ENCODE results near the gene DPF3.

The DPF3 gene

DNA sequence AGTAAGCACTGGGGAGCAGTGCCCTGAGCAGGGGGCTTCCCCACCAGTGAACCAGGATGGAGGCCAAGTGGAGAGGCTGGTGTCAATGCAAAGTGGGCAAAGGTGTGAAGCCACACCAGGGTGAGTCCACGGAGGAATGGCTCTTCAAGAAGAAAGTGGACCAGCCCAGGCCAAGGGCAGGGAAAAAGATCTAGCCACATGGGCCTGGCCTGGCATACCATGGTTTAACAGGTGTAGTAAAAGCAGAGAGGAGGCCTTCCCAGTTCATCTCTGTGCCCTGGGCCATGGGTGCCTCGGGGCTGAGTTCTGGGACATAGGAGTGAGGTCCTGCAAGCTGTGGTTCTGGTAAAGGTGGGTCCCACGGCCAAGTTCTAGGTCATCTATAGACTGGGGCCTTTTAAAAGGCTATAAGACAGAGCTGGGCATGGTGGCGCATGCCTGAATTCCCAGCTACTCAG, 153.4 kb downstream of the DPF3 start:
- no peak for DNase-seq

DNA sequence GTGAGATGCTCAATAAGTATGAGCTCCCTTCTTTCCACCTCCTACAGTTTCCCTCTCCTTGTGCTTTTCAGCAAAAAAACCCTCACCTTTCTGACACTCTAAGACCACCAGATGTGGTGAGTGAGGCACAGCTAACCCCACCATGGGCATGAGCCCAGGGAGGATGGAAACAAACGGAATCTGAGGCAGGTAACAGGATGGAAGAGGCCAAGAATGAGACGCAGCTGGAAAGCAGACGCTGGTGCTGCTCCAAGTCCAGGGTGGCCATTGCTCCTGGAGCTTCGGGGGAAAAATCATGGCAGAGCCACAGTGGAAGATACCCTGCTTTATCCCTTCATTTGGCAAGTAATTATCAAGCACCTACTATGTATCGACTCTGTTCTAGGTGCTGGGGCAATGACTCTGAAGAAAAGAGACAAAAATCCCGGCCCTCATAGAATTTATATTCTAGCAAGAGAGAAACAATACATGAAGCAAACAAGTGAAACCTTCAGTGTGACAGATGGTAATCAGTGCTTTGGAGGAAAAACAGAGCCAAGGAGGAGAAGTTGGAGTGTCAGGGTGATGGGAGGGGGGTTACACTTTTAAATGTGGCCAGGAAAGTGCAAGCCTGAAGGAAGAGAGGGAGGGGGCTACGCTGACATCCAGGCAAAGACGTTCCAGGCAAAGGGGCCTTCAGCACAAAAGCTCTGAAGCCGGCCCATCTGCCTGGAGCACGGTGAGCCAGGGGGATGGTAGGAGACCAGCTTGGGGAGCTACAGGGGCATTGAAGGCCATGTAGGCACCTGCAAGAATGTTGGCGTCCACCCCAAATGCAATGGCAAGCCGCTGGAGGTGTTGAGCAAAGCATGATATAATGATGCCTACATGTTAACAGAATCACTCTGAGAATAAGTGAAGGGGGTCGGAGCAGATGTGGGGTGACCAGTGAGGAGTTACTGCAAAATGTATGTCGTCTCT, 154.2 kb downstream of the DPF3 start:
- DNase-seq = no peak

DNA sequence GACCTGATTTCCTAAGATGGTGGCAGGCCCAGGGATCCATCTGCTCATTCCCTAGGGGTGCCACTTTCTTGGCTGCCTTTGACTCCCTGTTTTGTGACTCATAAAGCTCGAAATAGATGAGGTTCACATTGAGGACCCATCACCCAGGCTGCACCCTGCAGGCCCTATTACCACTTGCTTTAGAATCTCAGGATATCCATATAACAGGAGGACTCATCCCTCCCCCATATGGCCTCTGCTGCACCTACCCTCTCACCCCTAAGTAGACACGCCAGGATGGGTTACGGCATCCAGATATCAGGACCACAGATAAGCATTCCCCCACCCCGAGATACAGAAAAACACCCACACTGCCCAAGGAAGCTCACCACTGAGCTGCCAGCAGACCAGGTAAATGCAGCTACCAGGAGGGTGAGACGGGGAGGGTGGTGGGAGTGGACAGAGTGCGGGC, 155.7 kb downstream of the DPF3 start:
- no peak for DNase-seq

DNA sequence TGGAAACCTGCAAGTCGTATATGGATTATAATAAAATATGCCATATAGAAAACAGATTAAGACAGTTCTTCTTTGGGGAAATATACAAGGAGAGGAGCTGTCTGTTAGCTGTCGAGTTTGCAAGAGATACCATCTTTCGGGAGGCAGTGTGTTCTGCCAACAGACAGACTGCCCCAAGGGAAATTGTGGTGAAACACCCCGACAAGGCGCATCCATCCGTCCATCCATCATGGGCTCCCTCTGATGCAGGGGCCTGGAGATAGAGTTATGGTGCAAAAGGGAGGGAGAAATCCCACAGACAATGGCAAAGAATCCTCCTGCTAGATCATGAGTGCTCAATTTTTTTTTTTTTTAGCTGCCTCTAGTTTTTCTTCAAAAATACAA, 156.3 kb downstream of the DPF3 start:
- no peak for DNase-seq

DNA sequence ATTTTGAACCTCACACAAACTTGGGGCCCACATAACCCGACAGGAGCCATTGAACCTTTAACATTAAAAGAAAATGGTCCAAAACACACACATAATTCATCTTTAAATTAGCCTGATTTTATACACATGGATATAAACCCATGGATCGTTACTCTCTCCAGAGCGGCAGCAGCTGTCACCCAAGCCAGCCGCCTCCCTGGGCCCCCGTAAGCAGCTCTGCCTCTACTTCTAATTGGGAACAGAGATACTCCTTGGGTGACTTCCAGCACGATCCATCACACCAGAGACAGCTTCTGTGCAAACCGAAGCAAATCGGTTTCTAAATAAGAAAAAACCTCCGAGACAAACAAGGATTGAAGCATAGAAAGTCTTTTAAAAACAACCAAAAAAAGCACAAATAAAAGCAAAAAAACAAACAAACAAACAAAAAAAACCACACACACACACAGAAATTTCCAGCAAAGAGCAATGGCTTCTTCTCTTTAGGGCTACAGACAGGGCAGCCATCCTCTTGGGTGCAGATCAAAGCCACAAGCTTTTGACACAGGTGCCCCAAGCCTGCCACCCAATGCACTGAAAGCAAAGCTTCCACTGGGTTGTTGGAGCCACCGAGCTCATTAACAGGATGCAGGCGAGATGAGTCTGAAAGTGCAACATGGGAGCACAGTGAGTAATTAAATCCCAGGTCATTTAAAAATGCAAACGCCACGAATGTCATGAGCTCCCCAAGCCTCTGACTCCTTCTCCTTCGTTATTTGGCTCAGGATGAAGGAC, 156.9 kb downstream of the DPF3 start:
- no peak for DNase-seq

DNA sequence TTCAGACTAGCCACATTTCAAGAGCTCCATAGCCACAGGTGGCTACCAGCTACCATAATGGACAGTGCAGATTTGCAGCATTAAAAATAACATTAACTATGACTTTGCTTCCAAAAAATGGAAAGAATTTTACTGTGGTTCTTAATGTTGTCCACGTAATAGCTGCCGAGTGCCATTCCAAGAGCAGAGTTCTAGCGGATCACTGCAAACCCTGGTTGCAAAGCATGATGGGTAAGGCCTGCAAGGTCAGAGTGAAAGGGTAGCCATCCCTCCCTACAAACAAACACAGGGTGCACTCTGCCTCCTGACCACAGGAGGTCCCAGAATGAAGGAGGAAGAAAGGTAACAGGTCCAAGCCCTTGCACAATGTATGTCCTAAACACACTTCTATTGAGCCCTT, 157.6 kb downstream of the DPF3 start:
- no peak for DNase-seq

DNA sequence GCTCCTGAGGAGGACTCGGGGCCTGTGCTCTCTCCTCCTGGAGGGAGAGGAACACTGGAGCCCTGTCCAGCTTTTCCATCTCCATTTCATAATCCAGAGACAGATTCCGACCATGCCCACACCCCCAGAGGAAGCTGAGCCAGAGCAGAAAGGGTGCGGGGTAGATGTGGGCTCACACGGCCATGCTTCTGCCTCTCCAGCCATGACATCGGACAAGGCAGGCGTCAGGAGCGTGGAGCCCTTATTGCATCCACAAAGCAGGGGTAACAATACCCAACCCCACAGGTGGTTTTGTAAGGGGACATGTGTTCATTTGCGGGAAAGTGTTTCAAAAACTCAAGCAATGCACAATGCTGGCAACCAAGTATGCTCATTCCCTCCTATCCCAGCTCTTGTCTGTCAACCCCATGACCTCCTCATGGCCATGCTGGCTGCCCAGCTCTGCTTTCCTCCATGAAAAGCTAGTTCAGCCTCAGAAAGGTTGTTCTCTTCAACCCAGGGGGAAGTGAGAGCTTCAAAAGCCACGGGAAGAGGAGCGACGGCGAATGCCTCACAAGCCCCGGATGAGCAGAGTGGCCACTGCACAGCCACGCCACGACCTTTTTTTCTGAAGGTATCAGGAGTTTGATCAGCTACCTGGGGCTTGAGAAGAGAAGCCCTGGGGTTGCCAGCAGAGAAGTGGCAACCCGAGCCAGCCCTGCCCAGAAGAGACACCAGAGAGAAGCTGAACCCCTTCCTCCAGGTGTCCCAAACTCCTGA, 161.7 kb downstream of the DPF3 start:
- DNase-seq = no peak

DNA sequence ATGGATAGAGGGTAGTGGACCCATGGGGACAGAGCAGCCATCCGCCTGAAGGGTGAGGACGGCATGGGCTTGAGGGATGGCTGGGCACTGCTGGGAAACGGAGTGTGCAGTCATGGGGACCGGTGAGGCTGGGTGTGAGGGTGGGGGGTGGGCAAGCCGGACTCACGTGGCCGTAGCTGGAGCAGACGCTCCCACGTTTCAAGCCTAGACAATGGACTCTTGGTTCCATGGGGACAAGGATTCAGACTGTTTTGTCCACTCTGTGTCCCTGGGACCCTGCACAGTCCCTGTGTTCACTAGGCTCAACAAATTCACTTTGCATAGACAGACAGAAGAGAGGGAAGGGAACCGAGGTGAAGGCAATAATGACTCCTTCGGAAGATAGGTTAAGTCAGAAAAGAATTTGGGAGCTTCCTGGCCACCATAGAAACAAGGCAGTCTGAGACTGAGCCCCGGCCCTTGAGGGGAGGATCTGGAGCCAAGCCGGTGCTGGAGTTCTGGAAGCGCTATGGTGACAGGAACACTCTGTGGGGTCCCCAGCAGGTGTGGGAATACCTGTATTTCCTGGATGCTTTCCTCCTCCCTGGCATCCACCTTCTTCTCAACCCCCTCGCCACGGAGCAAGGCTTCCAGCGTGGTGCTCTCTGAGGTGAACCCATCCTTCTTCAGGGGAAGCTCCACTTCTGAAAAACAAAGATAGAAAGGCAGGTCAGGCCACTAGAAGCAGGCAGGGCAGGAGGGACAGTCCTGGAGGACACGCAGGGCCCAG, 162.5 kb downstream of the DPF3 start:
- DNase-seq = no peak

DNA sequence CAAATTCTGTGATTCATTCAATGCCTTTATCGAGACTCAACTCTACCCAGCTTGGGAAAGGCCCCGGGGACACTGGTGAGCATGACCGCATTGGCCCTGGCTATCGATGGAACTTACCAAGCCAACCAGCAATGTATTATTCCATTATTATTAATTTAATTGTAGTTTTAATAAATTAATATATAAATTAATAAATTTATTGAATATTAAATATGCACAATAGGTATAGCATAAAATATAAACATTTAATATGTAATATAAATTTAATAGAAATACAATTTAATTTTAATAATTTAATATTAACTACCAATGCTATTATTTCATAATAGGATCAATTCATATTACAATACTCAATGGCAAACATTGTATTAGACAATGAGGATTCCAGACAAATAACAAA, 163.4 kb downstream of the DPF3 start:
- DNase-seq = no peak

DNA sequence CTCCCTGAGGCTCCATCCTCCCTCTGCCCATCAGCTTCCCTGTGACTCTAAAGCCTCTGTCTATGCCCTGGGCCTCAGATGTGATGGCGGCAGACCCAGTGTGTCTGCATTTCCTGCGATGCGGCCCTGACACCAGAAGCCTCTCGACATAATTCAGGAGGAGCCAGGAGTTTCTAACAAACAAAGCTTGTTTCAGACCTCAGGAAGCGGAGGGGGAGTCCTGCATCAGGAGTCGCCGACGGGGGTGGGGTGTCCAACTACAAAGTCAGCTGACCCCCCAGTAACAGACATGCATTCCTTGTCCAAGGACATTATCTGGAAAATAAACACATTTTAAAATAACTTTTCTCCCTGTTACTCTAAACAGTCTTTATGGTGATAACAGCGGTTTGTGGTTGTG, 167.5 kb downstream of the DPF3 start:
- no peak for DNase-seq

DNA sequence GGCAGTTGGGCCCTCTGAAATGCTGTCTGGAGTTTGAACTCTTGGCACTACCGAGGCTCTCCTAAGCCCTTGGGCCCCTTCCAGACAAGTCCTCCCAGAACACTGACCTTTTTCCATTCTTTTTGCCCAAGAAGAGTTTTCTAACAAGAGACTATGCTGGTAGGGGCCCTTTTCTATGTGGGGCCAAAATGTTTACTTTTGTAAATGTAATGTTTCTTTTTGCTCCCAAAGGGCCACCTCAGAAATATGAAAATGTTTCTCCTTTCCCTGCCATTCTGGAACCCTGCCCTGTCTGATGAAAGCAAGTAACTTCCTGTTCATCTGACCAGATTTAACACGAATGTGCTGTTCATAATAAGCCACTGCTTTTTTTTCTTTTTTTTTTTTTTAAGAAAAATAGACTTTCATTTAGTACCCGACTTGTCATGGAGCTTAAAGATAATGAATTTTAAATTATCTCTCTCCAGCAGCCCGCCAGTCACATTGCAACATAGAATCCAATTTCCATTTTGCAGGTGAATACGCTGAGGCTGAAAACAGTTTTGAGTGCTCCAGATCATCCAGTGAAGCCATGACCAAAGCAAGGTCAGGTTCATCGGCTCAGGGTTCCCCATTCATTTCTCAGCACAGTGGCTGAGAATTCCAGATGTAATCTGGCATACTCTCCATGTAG, 169.9 kb downstream of the DPF3 start:
- no peak for DNase-seq

DNA sequence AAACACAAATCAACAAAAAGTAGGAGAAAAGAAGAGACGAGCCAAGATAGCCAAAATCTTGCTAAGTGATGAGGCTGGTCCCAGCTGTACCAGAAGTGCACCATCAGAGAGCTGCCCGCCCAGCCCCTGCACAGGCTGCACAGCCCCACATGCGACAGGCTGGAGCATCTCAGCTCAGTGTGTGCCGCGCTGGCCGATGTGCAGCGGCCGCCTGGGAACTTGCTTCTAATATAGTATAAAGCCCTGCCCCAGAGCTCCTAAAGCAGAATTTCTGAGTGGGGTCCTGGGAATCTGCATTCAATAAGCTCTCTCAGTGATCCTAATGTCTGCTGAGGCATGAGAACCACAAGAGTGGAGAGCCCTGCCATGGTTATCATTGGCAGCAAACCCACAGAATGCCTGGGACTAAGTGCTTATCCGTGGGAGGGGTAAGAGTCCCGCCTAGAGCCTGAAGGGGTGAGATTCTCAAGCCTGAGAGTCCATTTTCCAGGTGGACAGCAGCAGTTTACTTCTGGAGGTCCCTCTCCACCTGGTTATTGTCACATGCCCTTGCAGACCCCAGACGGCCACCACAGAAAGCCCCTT, 171.6 kb downstream of the DPF3 start:
- DNase-seq = no peak

DNA sequence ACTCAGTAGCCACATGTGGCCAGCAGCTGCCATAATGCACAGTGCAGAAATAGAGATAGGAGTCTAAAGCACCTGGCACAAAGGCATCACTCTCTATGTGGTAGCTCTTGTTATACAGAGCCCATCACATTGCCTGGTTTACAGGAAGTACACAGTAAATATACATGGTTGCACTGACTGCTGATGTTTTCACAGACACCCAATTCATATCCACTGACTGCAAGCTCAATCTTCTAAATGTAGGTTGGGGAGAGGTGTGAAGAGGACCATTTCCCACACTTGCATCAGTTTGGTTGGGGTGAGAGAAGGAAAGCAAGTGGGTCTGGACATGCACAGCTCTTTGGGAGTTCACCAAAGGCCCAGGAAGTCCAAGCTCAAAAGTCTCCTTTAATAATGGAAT, 172.8 kb downstream of the DPF3 start:
- no peak for DNase-seq

DNA sequence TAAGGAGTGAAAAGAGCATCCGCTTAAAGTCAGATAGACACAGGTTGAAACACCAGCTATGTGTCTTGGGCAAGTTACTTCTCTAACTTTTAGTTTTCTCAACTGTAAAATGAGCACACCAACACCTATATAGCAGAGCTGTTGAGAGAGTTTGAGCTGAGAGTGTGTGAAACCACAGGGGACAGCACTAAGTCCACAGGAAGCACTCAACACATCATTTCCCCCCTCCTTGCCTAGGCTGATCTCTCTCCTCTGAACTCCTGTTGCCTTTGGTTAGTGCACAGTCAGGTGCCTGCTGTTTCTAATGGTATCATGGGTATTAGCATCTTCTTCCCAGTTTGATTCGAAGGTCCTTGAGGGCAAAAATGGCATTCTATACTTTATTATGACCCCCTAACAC, 176.7 kb downstream of the DPF3 start:
- DNase-seq = no peak

DNA sequence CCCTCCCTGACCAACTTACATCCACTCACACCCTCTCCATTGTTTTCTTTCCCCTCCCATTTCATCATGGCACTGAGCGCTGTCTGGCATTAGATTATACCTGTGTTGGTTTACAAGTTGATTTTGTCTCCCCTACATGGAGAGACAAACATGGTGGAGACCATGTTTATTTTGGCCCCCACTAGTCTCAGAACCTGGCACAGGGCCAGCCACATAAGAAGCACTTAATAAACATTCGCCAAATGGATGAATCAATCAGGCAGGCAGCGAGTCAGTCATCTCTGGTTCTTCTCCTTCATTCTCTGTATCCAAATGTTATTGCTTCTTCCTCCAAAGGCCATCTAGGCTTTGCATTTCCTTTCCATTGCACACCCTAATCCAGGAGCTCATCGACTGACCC, 177.4 kb downstream of the DPF3 start:
- DNase-seq = no peak

DNA sequence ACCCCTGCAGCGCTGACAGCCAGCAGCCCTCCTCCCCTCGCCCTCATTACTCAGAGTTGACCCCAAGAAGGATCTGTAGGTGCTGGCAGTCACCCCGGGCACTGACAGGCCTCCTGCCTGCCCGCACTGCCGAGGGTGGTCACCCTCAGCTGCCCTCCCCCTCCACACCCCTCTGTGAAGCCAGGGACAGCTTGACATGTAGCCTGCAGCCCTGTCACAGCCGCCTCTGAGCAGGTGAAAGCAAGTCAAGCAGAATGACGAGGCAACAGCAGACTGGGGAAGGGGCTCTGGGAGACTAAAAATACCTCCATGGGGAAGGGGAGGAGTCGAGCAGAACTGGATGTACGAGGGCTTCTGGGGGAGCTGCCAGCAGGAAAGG, 178.1 kb downstream of the DPF3 start:
- no peak for DNase-seq

DNA sequence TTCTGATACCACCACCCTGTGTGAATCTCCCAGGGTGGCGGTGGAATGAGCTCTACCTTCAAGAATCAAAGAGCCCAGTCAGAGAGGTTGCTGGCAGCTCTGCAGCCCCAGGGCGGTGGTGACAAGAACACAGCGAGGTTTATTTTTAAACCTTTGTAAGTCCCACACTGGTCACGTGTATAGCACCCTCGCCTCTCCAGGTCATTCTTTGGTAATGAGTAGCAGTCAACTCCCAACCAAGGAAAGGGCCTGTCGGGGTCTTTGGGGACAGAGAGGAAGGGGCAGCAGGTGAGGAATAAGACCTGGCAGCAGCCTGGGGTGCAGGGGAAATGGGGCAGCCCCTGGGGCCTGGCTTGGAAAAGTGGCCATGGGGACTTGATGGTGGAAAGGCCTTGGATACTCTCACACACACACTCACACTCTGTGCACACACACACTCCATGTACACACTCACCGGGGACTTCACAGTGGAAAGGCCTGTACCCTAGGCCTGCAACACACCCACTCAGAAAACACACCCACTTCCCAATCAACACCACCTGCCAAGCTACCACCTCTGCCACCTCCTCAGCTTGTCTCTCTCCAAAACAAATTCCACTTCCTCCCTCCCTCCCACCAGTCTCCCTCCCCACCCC, 178.6 kb downstream of the DPF3 start:
- no peak for DNase-seq

DNA sequence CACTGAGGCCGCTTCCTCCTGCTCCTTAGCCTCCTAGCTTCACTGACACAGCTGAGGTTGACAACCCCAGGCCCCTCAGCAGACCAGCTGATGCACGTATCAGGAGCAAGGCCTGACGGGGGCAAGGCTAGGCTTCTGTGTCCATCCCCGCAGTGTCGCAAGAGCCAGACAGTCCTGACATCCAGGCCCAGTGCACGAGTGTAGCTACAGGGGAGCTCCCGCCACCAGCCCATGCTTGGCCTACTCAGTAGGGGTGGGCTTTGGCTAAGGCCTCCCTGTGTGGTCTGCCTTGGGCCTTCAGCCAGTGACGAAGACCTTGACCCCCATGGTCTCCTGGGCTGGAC, 179.1 kb downstream of the DPF3 start:
- DNase-seq = no peak

DNA sequence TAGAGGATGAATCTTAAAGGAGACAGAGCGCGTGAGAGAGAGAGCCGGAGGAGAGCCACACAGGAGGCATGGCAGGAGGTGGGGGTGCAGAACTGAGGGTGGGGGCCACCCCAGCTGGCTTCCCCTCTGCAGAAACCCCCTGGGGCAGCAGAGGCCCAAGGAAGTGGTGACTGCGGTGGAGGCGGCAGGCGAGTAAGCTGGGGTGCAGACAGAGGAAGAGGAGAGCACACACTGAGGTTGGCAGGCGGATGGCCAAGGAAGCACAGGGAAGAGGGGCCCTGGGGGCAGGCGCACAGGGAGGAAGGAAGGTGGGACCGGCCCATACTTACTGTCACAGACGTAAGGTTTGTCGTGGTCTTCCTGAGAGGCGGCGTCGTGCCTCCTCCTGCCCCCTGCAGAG, 179.8 kb downstream of the DPF3 start:
- DNase-seq = peak in 1 of 5 donors; percentile 61

DNA sequence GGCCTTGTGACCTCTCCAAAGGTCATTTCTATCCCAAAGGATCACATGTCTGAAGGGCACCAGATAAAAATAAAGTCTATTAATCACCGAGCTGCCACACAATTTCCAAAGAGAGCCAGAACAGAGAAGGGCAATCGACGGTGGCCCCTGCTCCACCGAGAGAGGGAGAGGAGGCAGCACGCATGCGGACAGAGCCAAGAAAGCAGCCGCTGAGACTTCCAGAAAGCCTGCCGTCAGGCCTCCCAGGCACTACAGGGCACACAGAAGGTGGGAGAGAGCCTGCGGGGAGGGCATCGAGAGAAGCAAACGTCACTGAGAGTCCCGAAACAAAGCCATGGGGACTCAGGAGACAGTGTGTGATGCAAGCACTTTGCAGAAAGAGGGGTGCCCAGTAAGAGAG, 182.0 kb downstream of the DPF3 start:
- no peak for DNase-seq
